ENCODE data around the gene NOS3. TPM values are rescaled to one million over a fixed set of nuclear protein-coding genes. Genes with fewer than 3 reads are reported as not detected.
A peak's percentile ranks its signal among the peaks of the same experiment; 100 is the strongest.

NOS3 gene
- total and polyA plus RNA-seq, 2 of the 13 experiments (the other 11 are each of a cell fraction or from before 2014, with no cell fraction given) = 3.7 to 7.5 TPM

DNA sequence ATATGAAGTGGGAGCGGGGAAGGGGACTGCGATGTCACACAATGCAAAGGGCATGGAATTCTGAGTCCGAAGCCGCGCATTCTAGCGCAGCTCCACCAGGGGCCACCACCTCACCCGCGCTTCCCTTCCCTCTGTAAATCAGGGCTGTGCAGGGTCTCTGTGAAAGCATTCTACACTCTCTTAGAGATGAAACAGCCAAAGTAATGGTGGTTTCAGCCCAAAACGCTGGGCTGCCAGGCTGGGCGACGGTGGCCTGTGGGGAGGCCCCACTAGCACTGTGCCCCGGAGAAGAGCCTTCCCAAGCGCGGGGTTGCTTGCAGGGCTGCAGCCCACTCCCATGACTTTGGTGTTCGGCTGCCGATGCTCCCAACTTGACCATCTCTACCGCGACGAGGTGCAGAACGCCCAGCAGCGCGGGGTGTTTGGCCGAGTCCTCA, 22.1 kb downstream of the NOS3 start (continued):
- TF ChIP-seq, protein P1, sequence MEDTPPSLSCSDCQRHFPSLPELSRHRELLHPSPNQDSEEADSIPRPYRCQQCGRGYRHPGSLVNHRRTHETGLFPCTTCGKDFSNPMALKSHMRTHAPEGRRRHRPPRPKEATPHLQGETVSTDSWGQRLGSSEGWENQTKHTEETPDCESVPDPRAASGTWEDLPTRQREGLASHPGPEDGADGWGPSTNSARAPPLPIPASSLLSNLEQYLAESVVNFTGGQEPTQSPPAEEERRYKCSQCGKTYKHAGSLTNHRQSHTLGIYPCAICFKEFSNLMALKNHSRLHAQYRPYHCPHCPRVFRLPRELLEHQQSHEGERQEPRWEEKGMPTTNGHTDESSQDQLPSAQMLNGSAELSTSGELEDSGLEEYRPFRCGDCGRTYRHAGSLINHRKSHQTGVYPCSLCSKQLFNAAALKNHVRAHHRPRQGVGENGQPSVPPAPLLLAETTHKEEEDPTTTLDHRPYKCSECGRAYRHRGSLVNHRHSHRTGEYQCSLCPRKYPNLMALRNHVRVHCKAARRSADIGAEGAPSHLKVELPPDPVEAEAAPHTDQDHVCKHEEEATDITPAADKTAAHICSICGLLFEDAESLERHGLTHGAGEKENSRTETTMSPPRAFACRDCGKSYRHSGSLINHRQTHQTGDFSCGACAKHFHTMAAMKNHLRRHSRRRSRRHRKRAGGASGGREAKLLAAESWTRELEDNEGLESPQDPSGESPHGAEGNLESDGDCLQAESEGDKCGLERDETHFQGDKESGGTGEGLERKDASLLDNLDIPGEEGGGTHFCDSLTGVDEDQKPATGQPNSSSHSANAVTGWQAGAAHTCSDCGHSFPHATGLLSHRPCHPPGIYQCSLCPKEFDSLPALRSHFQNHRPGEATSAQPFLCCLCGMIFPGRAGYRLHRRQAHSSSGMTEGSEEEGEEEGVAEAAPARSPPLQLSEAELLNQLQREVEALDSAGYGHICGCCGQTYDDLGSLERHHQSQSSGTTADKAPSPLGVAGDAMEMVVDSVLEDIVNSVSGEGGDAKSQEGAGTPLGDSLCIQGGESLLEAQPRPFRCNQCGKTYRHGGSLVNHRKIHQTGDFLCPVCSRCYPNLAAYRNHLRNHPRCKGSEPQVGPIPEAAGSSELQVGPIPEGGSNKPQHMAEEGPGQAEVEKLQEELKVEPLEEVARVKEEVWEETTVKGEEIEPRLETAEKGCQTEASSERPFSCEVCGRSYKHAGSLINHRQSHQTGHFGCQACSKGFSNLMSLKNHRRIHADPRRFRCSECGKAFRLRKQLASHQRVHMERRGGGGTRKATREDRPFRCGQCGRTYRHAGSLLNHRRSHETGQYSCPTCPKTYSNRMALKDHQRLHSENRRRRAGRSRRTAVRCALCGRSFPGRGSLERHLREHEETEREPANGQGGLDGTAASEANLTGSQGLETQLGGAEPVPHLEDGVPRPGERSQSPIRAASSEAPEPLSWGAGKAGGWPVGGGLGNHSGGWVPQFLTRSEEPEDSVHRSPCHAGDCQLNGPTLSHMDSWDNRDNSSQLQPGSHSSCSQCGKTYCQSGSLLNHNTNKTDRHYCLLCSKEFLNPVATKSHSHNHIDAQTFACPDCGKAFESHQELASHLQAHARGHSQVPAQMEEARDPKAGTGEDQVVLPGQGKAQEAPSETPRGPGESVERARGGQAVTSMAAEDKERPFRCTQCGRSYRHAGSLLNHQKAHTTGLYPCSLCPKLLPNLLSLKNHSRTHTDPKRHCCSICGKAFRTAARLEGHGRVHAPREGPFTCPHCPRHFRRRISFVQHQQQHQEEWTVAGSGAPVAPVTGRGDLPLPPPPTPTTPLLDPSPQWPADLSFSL (CRISPR knock-in tag; IDR thresholded peaks at IDR 0.05) = no peak
- TF ChIP-seq ZNF629 (CRISPR knock-in tag; conservative IDR thresholded peaks at IDR 0.05) = no peak
- TF ChIP-seq CAMTA2 (CRISPR knock-in tag; IDR thresholded peaks at IDR 0.05; ENCODE audit: borderline replicate concordance) = peak; percentile 41; the same call in 1 of the 2 replicates
- TF ChIP-seq, protein P2, sequence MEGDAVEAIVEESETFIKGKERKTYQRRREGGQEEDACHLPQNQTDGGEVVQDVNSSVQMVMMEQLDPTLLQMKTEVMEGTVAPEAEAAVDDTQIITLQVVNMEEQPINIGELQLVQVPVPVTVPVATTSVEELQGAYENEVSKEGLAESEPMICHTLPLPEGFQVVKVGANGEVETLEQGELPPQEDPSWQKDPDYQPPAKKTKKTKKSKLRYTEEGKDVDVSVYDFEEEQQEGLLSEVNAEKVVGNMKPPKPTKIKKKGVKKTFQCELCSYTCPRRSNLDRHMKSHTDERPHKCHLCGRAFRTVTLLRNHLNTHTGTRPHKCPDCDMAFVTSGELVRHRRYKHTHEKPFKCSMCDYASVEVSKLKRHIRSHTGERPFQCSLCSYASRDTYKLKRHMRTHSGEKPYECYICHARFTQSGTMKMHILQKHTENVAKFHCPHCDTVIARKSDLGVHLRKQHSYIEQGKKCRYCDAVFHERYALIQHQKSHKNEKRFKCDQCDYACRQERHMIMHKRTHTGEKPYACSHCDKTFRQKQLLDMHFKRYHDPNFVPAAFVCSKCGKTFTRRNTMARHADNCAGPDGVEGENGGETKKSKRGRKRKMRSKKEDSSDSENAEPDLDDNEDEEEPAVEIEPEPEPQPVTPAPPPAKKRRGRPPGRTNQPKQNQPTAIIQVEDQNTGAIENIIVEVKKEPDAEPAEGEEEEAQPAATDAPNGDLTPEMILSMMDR (CRISPR knock-in tag; IDR thresholded peaks at IDR 0.05) = peak; percentile 64
- TF ChIP-seq, protein P3, sequence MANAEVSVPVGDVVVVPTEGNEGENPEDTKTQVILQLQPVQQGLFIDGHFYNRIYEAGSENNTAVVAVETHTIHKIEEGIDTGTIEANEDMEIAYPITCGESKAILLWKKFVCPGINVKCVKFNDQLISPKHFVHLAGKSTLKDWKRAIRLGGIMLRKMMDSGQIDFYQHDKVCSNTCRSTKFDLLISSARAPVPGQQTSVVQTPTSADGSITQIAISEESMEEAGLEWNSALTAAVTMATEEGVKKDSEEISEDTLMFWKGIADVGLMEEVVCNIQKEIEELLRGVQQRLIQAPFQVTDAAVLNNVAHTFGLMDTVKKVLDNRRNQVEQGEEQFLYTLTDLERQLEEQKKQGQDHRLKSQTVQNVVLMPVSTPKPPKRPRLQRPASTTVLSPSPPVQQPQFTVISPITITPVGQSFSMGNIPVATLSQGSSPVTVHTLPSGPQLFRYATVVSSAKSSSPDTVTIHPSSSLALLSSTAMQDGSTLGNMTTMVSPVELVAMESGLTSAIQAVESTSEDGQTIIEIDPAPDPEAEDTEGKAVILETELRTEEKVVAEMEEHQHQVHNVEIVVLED (CRISPR knock-in tag; IDR thresholded peaks at IDR 0.05; ENCODE audit: borderline replicate concordance) = no peak
- TF ChIP-seq ETV5 (CRISPR knock-in tag; IDR thresholded peaks at IDR 0.05; ENCODE audit: borderline replicate concordance) = no peak
- no peak for TF ChIP-seq NFKBIZ (CRISPR knock-in tag; IDR thresholded peaks at IDR 0.05)
- no peak for TF ChIP-seq ZNF333 (CRISPR knock-in tag; IDR thresholded peaks at IDR 0.05; ENCODE audit: borderline replicate concordance)
- TF ChIP-seq, protein P4, sequence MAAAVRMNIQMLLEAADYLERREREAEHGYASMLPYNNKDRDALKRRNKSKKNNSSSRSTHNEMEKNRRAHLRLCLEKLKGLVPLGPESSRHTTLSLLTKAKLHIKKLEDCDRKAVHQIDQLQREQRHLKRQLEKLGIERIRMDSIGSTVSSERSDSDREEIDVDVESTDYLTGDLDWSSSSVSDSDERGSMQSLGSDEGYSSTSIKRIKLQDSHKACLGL (CRISPR knock-in tag; IDR thresholded peaks at IDR 0.05) = peak; percentile 30; the same call in 1 of the 2 replicates
- no peak for TF ChIP-seq ATF1 (CRISPR knock-in tag; IDR thresholded peaks at IDR 0.05)
- no peak for TF ChIP-seq ZKSCAN8 (CRISPR knock-in tag; IDR thresholded peaks at IDR 0.05; ENCODE audit: borderline replicate concordance)
- no peak for TF ChIP-seq POLR2A (IDR thresholded peaks at IDR 0.05; ENCODE audit: insufficient read depth in 1 of 2, low read depth in 2 of 2, low read length in 2 of 2)
- TF ChIP-seq, protein P5, sequence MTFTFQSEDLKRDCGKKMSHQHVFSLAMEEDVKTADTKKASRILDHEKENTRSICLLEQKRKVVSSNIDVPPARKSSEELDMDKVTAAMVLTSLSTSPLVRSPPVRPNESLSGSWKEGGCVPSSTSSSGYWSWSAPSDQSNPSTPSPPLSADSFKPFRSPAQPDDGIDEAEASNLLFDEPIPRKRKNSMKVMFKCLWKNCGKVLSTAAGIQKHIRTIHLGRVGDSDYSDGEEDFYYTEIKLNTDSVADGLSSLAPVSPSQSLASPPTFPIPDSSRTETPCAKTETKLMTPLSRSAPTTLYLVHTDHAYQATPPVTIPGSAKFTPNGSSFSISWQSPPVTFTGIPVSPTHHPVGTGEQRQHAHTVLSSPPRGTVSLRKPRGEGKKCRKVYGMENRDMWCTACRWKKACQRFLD (CRISPR knock-in tag; IDR thresholded peaks at IDR 0.05; ENCODE audit: borderline replicate concordance) = no peak
- no peak for TF ChIP-seq ARID2 (CRISPR knock-in tag; IDR thresholded peaks at IDR 0.05; ENCODE audit: borderline replicate concordance)
- no peak for TF ChIP-seq PHF21A (CRISPR knock-in tag; IDR thresholded peaks at IDR 0.05)
- peak; percentile 25 for TF ChIP-seq HNRNPLL (IDR thresholded peaks at IDR 0.05; ENCODE audit: low read depth, low read length, poor library complexity, severe bottlenecking)
- TF ChIP-seq, protein P6, sequence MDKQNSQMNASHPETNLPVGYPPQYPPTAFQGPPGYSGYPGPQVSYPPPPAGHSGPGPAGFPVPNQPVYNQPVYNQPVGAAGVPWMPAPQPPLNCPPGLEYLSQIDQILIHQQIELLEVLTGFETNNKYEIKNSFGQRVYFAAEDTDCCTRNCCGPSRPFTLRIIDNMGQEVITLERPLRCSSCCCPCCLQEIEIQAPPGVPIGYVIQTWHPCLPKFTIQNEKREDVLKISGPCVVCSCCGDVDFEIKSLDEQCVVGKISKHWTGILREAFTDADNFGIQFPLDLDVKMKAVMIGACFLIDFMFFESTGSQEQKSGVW (CRISPR knock-in tag; IDR thresholded peaks at IDR 0.05; ENCODE audit: borderline replicate concordance) = no peak
